H54 (cell line): ENCODE results near the gene PTPDC1.
A peak's percentile ranks its signal among the peaks of the same experiment; 100 is the strongest.

ENCODE experiments used
- DNase-seq: peaks from one replicate; pipeline ENCODE4 v3.0.0; 2011; ENCODE audit warnings: low spot score, mixed read lengths; ENCODE audit not compliant: insufficient read length
- FAIRE-seq: peaks from 3 replicates; lab custom pipeline; 2011; peaks lifted over from hg19 to GRCh38; lab: Jason Lieb, UNC
- POLR2A ChIP-seq: IDR thresholded peaks from 2 replicates; pipeline ENCODE4 v1.6.1; 2011; ENCODE audit warnings: low read depth, mild to moderate bottlenecking, low read length

Gene PTPDC1, protein sequence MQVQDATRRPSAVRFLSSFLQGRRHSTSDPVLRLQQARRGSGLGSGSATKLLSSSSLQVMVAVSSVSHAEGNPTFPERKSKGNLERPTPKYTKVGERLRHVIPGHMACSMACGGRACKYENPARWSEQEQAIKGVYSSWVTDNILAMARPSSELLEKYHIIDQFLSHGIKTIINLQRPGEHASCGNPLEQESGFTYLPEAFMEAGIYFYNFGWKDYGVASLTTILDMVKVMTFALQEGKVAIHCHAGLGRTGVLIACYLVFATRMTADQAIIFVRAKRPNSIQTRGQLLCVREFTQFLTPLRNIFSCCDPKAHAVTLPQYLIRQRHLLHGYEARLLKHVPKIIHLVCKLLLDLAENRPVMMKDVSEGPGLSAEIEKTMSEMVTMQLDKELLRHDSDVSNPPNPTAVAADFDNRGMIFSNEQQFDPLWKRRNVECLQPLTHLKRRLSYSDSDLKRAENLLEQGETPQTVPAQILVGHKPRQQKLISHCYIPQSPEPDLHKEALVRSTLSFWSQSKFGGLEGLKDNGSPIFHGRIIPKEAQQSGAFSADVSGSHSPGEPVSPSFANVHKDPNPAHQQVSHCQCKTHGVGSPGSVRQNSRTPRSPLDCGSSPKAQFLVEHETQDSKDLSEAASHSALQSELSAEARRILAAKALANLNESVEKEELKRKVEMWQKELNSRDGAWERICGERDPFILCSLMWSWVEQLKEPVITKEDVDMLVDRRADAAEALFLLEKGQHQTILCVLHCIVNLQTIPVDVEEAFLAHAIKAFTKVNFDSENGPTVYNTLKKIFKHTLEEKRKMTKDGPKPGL

DNA sequence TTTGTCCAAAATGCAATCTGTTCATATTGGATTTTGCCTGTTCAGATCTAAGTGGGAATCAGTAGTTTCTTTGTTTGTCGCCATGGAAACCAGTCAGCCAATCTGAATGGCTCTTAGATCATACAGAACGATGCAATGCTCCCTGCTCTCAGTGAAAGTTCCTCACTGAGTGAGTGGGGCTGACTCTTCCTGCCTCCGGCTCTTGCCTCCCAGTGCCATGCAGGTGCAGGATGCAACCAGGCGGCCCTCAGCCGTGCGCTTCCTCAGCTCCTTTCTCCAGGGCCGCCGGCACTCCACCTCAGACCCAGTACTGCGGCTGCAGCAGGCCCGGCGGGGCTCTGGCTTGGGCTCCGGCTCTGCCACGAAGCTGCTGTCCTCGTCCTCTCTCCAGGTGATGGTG lies at the start of gene PTPDC1:
PTPDC1 (plus strand) TSS at position 151 of the 400 bp plus-strand sequence; CDS start at position 218, 67 bp downstream.
- DNase-seq (peak; percentile 61), FAIRE-seq (peak; percentile 95)
- TF ChIP-seq POLR2A: no peak

- TF ChIP-seq POLR2A: no peak
- FAIRE-seq: no peak
- no peak for DNase-seq
Measured at GRCh38 chr9:94034511-94034910, 49.8 kb upstream of the PTPDC1 start.

DNA sequence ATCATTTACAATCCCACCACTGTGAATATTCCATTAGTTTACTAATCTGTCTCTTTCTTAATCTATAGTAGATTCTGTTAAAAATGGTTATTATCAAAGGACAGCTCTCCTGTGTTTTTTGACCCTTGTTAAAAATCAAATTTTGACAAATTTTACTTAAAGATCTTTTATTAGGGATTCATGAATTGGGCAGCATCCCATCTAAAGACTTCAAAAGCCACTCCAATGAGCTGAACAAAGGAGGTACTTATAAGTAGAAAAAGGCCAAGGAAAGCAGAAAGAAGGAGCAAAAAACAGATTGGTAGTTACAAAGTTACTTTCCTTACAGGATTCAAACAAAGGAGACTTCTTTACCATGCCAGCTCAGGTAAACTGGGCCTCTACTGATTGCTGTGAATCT lies 44.5 kb upstream of the PTPDC1 start:
- FAIRE-seq: peak; percentile 85
- DNase-seq: no peak
- no peak for TF ChIP-seq POLR2A

DNA sequence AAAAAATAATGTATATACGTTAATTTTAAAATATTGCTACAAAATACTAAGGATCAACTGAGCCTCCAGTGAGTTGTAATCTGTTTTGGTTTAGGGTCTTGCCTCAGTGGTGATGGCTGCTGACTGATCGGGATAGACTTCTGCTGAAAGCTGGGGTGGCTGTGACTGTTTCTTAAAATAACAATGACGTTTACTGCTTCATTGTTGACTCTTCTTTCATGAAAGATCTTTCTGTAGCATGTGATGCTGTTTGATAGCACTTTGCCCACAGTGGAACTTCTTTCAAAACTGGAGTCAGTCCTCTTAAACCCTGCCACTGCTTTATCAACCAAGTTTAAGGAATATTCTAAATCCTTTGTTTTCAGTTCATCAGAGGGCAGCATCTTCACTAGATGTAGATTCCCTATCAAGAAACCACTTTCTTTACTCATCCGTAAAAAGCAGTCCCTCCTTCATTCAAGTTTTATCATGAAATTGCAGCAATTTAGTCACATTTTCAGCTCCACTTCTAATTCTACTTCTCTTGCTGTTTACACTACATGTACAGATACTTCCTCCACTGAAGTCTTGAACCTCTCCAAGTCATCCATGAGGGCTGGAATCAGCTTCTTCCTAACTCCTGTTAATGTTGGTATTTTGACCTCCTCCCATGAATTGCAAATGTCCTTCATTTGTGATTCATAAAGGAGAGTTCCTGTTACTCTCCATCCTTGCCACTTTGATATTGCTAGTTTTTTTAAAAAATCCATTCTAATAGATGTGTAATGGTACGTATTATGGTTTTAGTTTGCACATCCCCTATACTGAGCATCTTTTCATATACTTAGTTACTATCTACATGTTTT lies 41.5 kb upstream of the PTPDC1 start:
- DNase-seq (no peak), FAIRE-seq (peak; percentile 95)
- TF ChIP-seq POLR2A: no peak

DNA sequence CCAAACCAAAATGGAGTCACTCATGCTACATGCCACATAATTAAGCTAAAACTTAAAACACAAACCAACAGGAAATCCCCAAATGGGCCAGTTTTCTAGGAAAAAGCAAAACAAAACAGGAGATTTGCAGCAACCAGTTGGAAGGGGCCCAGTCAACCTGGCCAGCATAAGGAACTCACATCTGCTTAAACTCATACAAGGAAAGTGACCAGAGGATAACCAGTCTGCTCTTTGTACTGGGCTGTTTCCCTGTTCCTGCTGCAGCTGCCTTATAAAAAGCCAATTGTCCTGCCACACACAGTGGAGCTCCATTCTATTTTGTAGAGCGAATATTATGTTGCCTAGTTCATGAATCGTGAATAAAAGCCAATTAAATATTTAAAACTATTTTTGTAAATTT lies 29.5 kb upstream of the PTPDC1 start:
- no peak for DNase-seq
- no peak for TF ChIP-seq POLR2A
- FAIRE-seq: peak; percentile 84

- FAIRE-seq: peak; percentile 95
- no peak for DNase-seq
- TF ChIP-seq POLR2A: no peak
Measured at GRCh38 chr9:94056442-94056974, 27.8 kb upstream of the PTPDC1 start.

GRCh38 chr9:94057918-94058317 lies 26.3 kb upstream of the PTPDC1 start:
- no peak for DNase-seq
- TF ChIP-seq POLR2A: no peak
- no peak for FAIRE-seq

DNA sequence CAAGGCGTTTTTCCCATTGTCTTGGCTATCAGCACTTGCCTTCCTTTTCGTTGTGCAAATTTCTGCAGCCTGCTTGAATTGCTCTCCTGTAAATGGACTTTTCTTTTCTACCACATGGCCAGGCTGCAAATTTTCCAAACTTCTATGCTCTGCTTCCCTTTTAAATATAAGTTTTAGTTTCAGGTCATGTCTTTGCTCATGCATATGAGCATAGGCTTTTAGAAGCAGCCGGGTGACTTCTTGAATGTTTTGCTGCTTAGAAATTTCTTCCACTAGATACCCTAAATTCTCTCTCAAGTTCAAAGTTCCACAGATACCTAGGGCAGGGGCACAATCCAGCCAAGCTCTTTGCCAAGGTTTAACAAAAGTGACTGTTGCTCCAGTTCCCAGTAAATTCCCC lies 22.4 kb upstream of the PTPDC1 start:
- no peak for TF ChIP-seq POLR2A
- FAIRE-seq (no peak), DNase-seq (no peak)

DNA sequence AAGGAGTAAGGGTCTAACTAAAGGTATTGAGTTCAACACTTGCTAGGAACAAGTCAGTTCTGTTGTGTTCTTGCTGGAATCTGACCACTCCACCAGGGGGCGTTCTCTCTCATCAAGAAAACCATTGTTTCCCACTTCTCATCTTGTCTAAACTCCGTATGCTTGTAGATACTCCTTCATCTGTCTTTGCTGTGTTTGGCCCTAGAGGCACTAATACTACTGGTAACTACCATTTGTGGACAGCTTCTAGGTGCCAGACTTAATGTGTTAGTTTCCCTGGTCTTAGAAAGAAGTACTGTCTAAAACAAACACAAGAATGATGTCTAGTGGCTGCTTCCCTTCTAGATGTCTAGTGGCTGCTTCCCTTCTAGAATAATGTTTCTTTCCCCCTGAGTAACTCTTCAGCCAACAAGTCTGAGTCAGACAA lies 18.7 kb upstream of the PTPDC1 start:
- TF ChIP-seq POLR2A: no peak
- peak; percentile 65 for DNase-seq
- peak; percentile 96 for FAIRE-seq

DNA sequence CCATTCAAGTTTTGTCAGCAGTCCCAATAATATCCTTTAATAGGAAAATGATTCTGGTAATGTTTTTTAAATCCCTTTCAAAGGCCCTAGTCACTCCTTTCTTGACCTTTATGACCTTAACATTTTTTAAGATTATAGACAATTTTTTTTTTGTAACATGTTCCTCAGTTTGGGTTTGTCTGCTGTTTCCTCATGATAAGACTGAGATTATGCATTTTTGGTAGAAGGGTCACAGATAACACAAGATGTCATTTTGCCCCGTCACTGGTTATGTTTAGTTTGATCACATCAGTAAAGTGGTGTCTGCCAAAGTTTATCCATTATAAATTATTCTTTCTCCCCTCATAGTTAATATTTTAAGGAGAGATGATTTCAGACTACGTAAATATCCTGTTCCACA lies 16.0 kb upstream of the PTPDC1 start:
- DNase-seq (no peak), FAIRE-seq (peak; percentile 68)
- TF ChIP-seq POLR2A: no peak

GRCh38 chr9:94076557-94076956 lies 7.7 kb upstream of the PTPDC1 start:
- FAIRE-seq: no peak
- TF ChIP-seq POLR2A: no peak
- no peak for DNase-seq

DNA sequence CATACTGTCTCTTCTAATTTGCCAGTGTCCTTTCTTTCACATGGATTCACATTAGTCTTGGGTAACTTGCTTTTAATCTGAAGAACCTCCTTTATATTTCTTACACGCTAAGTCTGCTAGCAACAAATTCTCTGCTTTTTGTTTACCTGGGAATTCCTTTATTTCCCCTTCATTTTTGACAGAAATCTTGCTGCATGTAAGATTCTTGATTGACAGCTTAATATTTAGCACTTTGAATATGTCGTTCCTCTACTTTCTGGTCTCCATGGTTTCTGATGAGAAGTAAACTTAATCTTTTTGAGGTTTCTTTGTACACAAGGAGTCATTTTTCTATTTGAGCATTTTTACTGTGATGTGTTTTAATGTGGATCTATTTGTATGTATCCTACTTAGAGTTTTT lies 6.2 kb upstream of the PTPDC1 start:
- DNase-seq (no peak), FAIRE-seq (peak; percentile 50)
- no peak for TF ChIP-seq POLR2A

GRCh38 chr9:94079236-94079635 lies 5.0 kb upstream of the PTPDC1 start:
- no peak for DNase-seq
- TF ChIP-seq POLR2A: no peak
- FAIRE-seq: no peak
